OCI-LY1 (cell line): ENCODE measurements around the gene DYNC1LI1.

ENCODE experiments used
- EZH2 ChIP-seq: fragments of 200-600 bp; sonication (generic), shearing (Covaris generic); IDR thresholded peaks from 2 replicates; pipeline ENCODE4 v1.8.0; 2017; ENCODE audit warnings: borderline replicate concordance, mixed run types, mild to moderate bottlenecking, antibody characterized with exemption, low read length, moderate library complexity, mixed read lengths
- TF ChIP-seq, protein P1 (sequence below): fragments of 200-600 bp; sonication (generic), shearing (Covaris generic); IDR thresholded peaks from 2 replicates; pipeline ENCODE4 v1.5.1; 2017; ENCODE audit warnings: mild to moderate bottlenecking, antibody characterized with exemption, low read length, moderate library complexity, mixed read lengths

DNA sequence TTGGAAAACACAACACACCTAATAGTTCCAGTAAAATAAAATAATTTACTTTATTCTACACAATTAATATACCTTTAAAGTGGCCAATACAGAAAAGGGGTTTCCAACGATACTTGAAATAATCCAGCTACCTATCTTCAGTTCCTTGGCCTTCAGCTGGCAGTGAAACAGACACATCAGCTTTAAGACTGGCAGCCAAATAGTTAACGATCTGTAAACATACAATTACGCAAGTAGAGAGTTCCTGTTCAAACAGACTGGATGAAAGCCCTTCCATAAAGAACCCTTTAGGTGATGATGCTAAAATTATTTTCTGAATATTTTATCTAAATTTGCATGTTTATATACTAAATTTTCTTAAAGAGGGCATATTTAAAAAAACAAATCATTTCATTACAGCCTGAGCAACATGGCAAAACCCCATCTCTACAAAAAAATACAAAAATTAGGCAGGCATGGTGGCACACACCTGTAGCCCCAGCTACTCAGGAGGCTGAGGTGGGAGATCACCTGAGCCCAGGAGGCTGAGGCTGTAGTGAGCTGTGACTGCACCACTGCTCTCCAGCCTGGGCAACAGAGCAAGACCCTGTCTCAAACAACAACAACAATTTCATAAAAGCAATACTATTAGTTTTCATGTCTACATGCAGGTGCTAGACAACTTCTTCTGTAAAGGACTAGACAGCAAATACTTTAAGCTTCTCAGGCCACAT, 12.9 kb downstream of the DYNC1LI1 start:
- TF ChIP-seq, protein P1, sequence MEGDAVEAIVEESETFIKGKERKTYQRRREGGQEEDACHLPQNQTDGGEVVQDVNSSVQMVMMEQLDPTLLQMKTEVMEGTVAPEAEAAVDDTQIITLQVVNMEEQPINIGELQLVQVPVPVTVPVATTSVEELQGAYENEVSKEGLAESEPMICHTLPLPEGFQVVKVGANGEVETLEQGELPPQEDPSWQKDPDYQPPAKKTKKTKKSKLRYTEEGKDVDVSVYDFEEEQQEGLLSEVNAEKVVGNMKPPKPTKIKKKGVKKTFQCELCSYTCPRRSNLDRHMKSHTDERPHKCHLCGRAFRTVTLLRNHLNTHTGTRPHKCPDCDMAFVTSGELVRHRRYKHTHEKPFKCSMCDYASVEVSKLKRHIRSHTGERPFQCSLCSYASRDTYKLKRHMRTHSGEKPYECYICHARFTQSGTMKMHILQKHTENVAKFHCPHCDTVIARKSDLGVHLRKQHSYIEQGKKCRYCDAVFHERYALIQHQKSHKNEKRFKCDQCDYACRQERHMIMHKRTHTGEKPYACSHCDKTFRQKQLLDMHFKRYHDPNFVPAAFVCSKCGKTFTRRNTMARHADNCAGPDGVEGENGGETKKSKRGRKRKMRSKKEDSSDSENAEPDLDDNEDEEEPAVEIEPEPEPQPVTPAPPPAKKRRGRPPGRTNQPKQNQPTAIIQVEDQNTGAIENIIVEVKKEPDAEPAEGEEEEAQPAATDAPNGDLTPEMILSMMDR, result no peak
- no peak for TF ChIP-seq EZH2
